Glomerular visceral epithelial cell (primary cell): ENCODE measurements around the gene IQCB1.
"Not testable (repeated sequence)": the region's sequence is repeated elsewhere in the genome, so short reads cannot be mapped to it uniquely, and the experiment has no call there.

ENCODE experiments used
- DNase-seq: peaks from one replicate; pipeline ENCODE4 v3.0.0-alpha.2; 2016; ENCODE audit errors: extremely low spot score

Gene IQCB1

GRCh38 chr3:121747976-121748375 lies 86.9 kb downstream of the IQCB1 start:
- no peak for DNase-seq

- DNase-seq, result not testable (repeated sequence)
These were observed 91.8 kb downstream of the IQCB1 start for GRCh38 chr3:121743106-121743505.

- no peak for DNase-seq
These were observed 94.0 kb downstream of the IQCB1 start for GRCh38 chr3:121740896-121741295.

DNA sequence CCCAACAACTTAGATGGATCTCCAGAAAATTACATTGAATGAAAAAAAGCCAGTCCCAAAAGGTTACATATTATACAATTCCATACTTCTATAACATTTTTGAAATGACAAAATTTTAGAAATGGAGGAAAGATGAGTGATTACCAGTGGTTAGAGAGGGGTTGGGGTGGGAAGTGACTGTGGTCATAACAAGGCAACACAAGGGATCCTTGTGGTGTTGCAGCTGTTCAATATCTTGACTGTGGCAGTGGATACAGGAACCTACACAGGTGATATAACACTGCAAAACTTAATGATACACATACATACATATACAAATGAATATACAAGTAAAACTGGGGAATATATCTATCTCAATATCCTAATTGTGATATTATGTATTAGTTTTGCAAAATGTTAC lies 95.0 kb downstream of the IQCB1 start:
- no peak for DNase-seq

GRCh38 chr3:121737644-121738043 lies 97.2 kb downstream of the IQCB1 start:
- no peak for DNase-seq

GRCh38 chr3:121736112-121736511 lies 98.7 kb downstream of the IQCB1 start:
- DNase-seq, result no peak

DNA sequence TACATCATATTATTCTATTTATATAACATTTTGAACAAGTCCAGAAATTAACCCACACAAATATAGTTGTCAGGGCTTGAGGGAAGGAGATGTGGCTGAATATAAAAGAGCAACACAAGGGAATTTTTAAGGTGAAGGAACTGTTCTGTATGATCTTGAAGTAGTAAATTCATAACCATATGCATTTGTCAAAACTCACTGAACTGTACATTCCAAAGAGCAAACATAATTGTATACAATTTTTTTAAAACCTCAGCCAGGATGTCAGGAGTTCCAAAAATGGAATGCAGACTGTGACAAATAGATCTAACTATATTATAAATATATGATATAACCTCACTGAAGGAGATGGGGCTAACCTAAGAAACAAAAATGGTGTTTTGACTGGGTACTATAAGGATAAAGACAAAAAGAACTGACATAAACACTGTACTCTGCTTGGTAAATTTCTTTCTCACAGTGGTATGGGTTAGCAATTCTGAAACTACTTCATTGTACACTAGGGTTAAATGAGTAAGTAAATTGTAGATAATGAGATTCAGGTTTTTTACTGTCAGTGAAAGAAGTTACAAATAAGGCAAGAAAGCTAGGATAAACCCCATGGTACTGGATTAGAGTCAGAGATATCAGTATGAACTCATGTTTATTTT lies 99.7 kb downstream of the IQCB1 start:
- DNase-seq, result no peak

DNA sequence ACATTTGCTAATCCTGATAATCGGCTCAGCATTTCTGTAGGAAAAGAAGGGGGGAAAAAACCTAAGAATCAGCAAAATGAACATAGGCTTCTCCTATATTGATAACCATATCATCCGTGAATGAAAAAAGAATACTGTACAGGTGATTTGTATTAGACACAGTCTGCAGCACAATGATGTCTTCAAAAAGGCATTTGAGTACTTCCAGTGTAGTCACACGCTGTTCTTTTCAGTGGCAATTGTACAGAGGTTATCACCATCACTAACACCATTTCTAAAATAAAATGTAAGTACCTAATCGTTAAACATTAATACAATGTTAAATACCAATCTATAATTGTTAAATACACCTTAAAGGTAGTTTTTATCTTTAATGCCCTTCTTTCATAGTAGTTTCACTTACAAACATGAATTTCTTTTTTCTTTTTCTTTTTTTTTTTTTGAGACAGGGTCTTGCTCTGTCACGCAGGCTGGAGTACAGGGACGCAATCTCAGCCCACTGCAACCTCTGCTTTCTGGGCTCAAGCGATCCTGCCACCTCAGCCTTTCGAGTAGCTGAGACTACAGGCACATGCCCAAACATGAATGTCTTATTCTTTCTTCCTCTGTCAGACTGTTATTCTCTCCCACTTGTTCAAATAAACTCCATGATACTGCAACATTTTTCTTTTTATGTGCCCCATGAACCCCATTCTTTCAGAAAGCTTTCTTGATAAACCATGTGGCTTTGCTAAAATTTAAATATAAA lies 103.7 kb downstream of the IQCB1 start:
- DNase-seq, result no peak

- no peak for DNase-seq
These were observed 110.7 kb downstream of the IQCB1 start for GRCh38 chr3:121724130-121724529.

DNA sequence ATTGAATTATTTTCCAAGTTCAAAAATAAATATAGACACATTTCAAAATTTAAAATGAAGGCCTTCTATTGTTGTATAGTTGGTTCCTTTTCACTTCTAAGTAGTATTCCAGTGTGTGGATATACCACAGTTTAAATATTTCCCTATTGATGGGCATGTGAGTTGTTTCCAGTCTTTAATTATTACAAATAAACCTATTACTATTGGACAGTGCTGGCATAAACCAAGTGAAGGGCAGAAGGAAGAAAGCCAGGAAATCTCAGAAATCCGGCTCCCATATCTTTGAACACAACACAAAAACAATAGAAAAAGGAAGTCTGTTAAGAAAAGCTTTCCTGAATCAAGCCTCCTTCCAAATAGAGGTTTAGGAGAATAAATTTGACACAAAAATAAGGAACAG lies 111.4 kb downstream of the IQCB1 start:
- DNase-seq, result no peak

- DNase-seq, result no peak
These were observed 112.4 kb downstream of the IQCB1 start for GRCh38 chr3:121722411-121722810.

DNA sequence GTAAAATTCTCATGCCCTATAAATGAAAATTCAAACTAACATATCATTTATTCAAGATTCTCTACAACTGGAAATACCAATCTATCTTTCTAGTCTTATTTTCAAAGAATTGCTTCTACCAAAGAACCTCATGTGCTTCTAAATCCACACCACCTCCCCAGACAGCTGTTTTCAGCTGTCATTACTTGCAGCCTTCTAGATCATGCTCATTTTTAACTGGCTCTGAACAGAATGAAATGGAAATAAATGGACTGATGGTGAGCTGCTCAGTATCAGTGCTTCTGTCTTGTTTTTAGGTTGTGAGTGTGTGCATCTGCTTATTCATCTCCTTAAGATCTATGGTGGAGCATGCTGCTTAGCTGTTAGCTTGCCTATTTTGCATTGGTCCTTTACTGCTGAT lies 114.7 kb downstream of the IQCB1 start:
- DNase-seq, result no peak
